GM12878 (cell line): ENCODE data around the gene RAD51B. TPM values are rescaled to one million over a fixed set of nuclear protein-coding genes. Genes with fewer than 3 reads are reported as not detected.

Experiments
- ATAC-seq: fragments of 200-7000 bp; cut with Tn5 transposase; 3 replicates; pipeline ENCODE4 v1.9.1; 2020; ENCODE audit warnings: mild to moderate bottlenecking, moderate library complexity
- BruUV-seq: library from RNA; stranded (reverse); fragments of 400-500 nt; replicated peaks from 2 replicates; lab custom pipeline; 2021; lab: Mats Ljungman, UMichigan
- CTCF ChIA-PET: fragments of 300-600 bp; sonication (Branson Sonifier 250); formaldehyde crosslinking; extraction: SDS; loops from one replicate; lab custom pipeline; 2021; ENCODE audit warnings: inconsistent platforms; lab: Yijun Ruan, JAX
- POLR2A ChIA-PET: fragments of 350-600 bp; formaldehyde crosslinking; extraction: SDS; loops from one replicate; lab custom pipeline; 2021; ENCODE audit warnings: inconsistent platforms; lab: Charles Lee
- RAD21 ChIA-PET: fragments of 300-600 bp; sonication (Branson Sonifier 250); formaldehyde crosslinking; loops from one replicate; lab custom pipeline; 2023; ENCODE audit warnings: antibody characterized with exemption; ENCODE audit not compliant: unreplicated experiment; lab: Charles Lee
- SMC1A ChIA-PET: fragments of 300-600 bp; sonication (Branson Sonifier 250); formaldehyde crosslinking; loops from one replicate; lab custom pipeline; 2023; ENCODE audit not compliant: unreplicated experiment, uncharacterized antibody; lab: Charles Lee
- DNase-seq: peaks from one replicate; pipeline ENCODE4 v3.0.0-alpha.2; 2011; ENCODE audit warnings: low read depth, low spot score
- FAIRE-seq: peaks from 3 replicates; lab custom pipeline; 2011; peaks lifted over from hg19 to GRCh38; lab: Jason Lieb, UNC
- H2AFZ ChIP-seq: 2 replicates; pipeline ENCODE4 v1.6.0; 2011; ENCODE audit warnings: low read depth, low read length, control low read depth; ENCODE audit not compliant: control insufficient read depth
- H3K27ac ChIP-seq: 2 replicates; pipeline ENCODE4 v1.5.1; 2011; ENCODE audit warnings: control low read depth; ENCODE audit not compliant: control insufficient read depth, insufficient read depth
- H3K27me3 ChIP-seq, 2 experiments: replicated peaks in 1 of 2; 2 replicates each; pipeline versions ENCODE4 v1.6.0 to v1.6.1; 2011; ENCODE audit warnings: low read length in 1 of 2; ENCODE audit not compliant: control insufficient read depth in 2 of 2, insufficient read depth in 2 of 2
- H3K36me3 ChIP-seq, 2 experiments: 2 replicates each; pipeline ENCODE4 v1.5.1; 2011; ENCODE audit warnings: low read length in 1 of 2; ENCODE audit not compliant: control insufficient read depth in 2 of 2, insufficient read depth in 2 of 2
- H3K4me1 ChIP-seq: 2 replicates; pipeline ENCODE4 v1.6.1; 2011; ENCODE audit warnings: mild to moderate bottlenecking, low read length, moderate library complexity, mixed read lengths; ENCODE audit not compliant: control insufficient read depth, insufficient read depth
- H3K4me2 ChIP-seq: 2 replicates; pipeline ENCODE4 v1.6.0; 2011; ENCODE audit warnings: control low read depth; ENCODE audit not compliant: control insufficient read depth, insufficient read depth
- H3K4me3 ChIP-seq: fragments of 200-600 bp; sonication (generic); 2 replicates; pipeline ENCODE4 v1.5.1; 2016
- H3K79me2 ChIP-seq: 2 replicates; pipeline ENCODE4 v1.6.0; 2011; ENCODE audit warnings: low read length; ENCODE audit not compliant: control insufficient read depth, insufficient read depth
- H3K9ac ChIP-seq: 2 replicates; pipeline ENCODE4 v1.8.0; 2011; ENCODE audit warnings: low read length, control low read depth, mixed read lengths; ENCODE audit not compliant: control insufficient read depth, insufficient read depth
- H3K9me3 ChIP-seq: replicated peaks from 3 replicates; pipeline ENCODE4 v1.5.1; 2011; ENCODE audit warnings: mild to moderate bottlenecking, low read length; ENCODE audit not compliant: control insufficient read depth, insufficient read depth
- H4K20me1 ChIP-seq: 2 replicates; pipeline ENCODE4 v1.6.0; 2011; ENCODE audit not compliant: control insufficient read depth, insufficient read depth
- EED ChIP-seq: sonication (generic); IDR thresholded peaks from 2 replicates; pipeline ENCODE4 v1.6.1; 2016; ENCODE audit warnings: antibody characterized with exemption, low read depth
- FOS ChIP-seq: IDR thresholded peaks from 3 replicates; pipeline ENCODE4 v1.6.1; 2011; ENCODE audit warnings: borderline replicate concordance; ENCODE audit not compliant: insufficient read length; ENCODE audit errors: extremely low read depth
- FOXK2 ChIP-seq: fragments of 450-650 bp; IDR thresholded peaks from 2 replicates; pipeline ENCODE4 v1.6.1; 2017; ENCODE audit warnings: mild to moderate bottlenecking, moderate library complexity
- IKZF1 ChIP-seq: fragments of 450-650 bp; conservative IDR thresholded peaks from 2 replicates; pipeline ENCODE4 v1.6.1; 2017; ENCODE audit warnings: antibody characterized with exemption, mild to moderate bottlenecking
- JUND ChIP-seq: IDR thresholded peaks from 2 replicates; pipeline ENCODE4 v1.6.1; 2012; ENCODE audit warnings: low read depth, mild to moderate bottlenecking, low read length, improper control_type of control experiment, moderate library complexity
- PRDM15 ChIP-seq: fragments of 450-650 bp; formaldehyde crosslinking; IDR thresholded peaks from 2 replicates; pipeline ENCODE4 v1.4.0; 2020; ENCODE audit warnings: mild to moderate bottlenecking, moderate library complexity
- WGBS: methylation state at CpG from one replicate; pipeline ENCODE4 v1.1.6; 2016; ENCODE audit warnings: low lambda C conversion rate; ENCODE audit not compliant: insufficient replicate concordance, insufficient coverage; ENCODE audit errors: missing lambda C conversion rate; 5-methylcytosine and 5-hydroxymethylcytosine counted together
- in situ Hi-C: fragments of 300-500 bp; cut with MboI; formaldehyde crosslinking; loops from 9 replicates; pipeline ENCODE4 v1.14.3; 2018; ENCODE audit warnings: mixed read lengths
- intact Hi-C: fragments of 100-400 bp; cut with micrococcal nuclease; formaldehyde crosslinking; loops from one replicate; pipeline ENCODE4 v1.14.2; 2022; ENCODE audit not compliant: unreplicated experiment
- polyA plus RNA-seq, 11 experiments: library from polyadenylated mRNA; depleted of rRNA in 4 of 11; unstranded in 6 of 11; stranded (reverse) in 5 of 11; fragments of >200 nt; fragmentation: Nextera tagmentation in 4 of 11; fragmentation: Illumina TruSeq in 1 of 11; extraction: Ambion mirVana in 4 of 11; extraction: Trizol in 1 of 11; gene quantifications; 1 replicate in 1 of 11; 2 replicates in 10 of 11; pipeline versions ENCODE4 v1.2.1 to v1.2.3, GENCODE V29; 2011 to 2016; ENCODE audit warnings: inconsistent platforms in 2 of 11, missing spikeins in 2 of 11, low read depth in 1 of 11
- total RNA-seq, 4 experiments: library from RNA; depleted of rRNA in 3 of 4; stranded (reverse); fragments of >200 nt in 3 of 4; fragmentation: Illumina TruSeq in 1 of 4; extraction: Trizol in 1 of 4; gene quantifications; 2 replicates each; pipeline versions ENCODE4 v1.2.1 to v1.2.3, GENCODE V29; 2013 to 2021
- TF ChIP-seq, protein P1 (sequence below): IDR thresholded peaks from 2 replicates; pipeline ENCODE4 v1.6.1; 2011; ENCODE audit warnings: low read depth, low read length, improper control_type of control experiment, borderline replicate concordance

RAD51B gene
- total and polyA plus RNA-seq, 10 of the 15 experiments (the other 5 are each of a cell fraction or from before 2014, with no cell fraction given) = 9.8 to 26.8 (median 21.3) TPM

- no peak for TF ChIP-seq PRDM15 (CRISPR knock-in tag)
- no peak for TF ChIP-seq FOS
Observed at GRCh38 chr14:68760761-68761160, 941.2 kb downstream of the RAD51B start (continued).

DNA sequence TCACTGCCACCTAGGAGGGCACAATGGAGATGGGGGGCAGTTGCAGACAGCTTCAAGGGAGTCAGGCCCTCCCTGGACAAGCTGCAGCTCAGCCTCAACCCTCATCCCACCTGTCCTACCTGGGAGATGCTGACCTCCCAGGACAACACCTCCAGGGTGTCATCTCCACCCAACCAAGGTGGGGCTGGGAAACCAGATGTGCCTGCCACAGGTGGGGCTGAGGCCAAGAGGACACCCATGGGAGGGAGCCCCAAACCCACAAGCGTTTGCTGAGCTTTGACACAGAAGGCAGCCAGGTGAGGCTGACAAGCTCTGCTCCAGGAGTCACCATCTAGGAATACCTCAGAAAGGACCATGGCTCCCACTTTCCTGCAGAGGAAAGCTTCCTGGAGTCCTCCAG, 941.8 kb downstream of the RAD51B start:
- ChIA-PET POLR2A (no interaction called here), SMC1A (no interaction called here), RAD21 (no interaction called here), CTCF (no interaction called here)
- BruUV-seq = no TSS peak
- DNase-seq (no peak), FAIRE-seq (no peak), ATAC-seq (no peak)
- Histone ChIP-seq H3K4me3 (no peak overlapping the region), H4K20me1 (no peaks in the 10 kb centered on the region), H3K4me1 (no peaks in the 10 kb centered on the region), H3K36me3 (no peaks in the 10 kb centered on the region), H3K79me2 (no peaks in the 10 kb centered on the region), H3K4me2 (no peak overlapping the region), H3K27me3 (no peaks in the 10 kb centered on the region), H3K9ac (no peak overlapping the region), H3K27ac (no peak overlapping the region), H3K9me3 (no peaks in the 10 kb centered on the region), H2AFZ (no peak overlapping the region)
- 0% methylated on average over 1 of the region's 1 CpG for WGBS
- no peak for TF ChIP-seq JUND
- TF ChIP-seq, protein P1, sequence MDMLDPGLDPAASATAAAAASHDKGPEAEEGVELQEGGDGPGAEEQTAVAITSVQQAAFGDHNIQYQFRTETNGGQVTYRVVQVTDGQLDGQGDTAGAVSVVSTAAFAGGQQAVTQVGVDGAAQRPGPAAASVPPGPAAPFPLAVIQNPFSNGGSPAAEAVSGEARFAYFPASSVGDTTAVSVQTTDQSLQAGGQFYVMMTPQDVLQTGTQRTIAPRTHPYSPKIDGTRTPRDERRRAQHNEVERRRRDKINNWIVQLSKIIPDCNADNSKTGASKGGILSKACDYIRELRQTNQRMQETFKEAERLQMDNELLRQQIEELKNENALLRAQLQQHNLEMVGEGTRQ = no peak
- no peak for TF ChIP-seq EED
- no peak for TF ChIP-seq FOXK2
- no peak for TF ChIP-seq IKZF1
- intact Hi-C loops = no loop called here
- in situ Hi-C loops = no loop called here
